ACC112 (cell line): Measurements from ENCODE around the gene SEC14L1.
"Not testable (repeated sequence)": the region's sequence is repeated elsewhere in the genome, so short reads cannot be mapped to it uniquely, and the experiment has no call there.

ENCODE experiments used
- H2AFZ ChIP-seq: fragments of 200-600 bp; sonication (generic); one replicate; pipeline ENCODE4 v1.6.0; 2017; ENCODE audit warnings: antibody characterized with exemption, low read length; ENCODE audit not compliant: unreplicated experiment
- H3K27ac ChIP-seq: fragments of 200-600 bp; sonication (generic); 2 replicates; pipeline ENCODE4 v1.5.1; 2014; ENCODE audit warnings: low read depth, mild to moderate bottlenecking, antibody characterized with exemption, low read length, moderate library complexity
- H3K27me3 ChIP-seq: fragments of 200-600 bp; sonication (generic); 2 replicates; pipeline ENCODE4 v1.6.1; 2014; ENCODE audit warnings: mild to moderate bottlenecking, antibody characterized with exemption, low read length, moderate library complexity, mixed read lengths; ENCODE audit not compliant: insufficient read depth
- H3K36me3 ChIP-seq: fragments of 200-600 bp; sonication (generic); 2 replicates; pipeline ENCODE4 v1.6.1; 2016; ENCODE audit warnings: mild to moderate bottlenecking, antibody characterized with exemption, low read length, moderate library complexity, mixed read lengths; ENCODE audit not compliant: insufficient read depth
- H3K4me1 ChIP-seq: fragments of 200-600 bp; sonication (generic); one replicate; pipeline ENCODE4 v1.6.1; 2016; ENCODE audit warnings: low read length, mixed read lengths; ENCODE audit not compliant: insufficient read depth, unreplicated experiment, control insufficient read depth
- H3K4me3 ChIP-seq: fragments of 200-600 bp; sonication (generic); 2 replicates; pipeline ENCODE4 v1.5.1; 2014; ENCODE audit warnings: mild to moderate bottlenecking, low read depth, low read length
- H3K79me2 ChIP-seq: fragments of 200-600 bp; sonication (generic); one replicate; pipeline ENCODE4 v1.6.0; 2016; ENCODE audit warnings: low read length; ENCODE audit not compliant: control insufficient read depth, unreplicated experiment, insufficient read depth

Gene SEC14L1

DNA sequence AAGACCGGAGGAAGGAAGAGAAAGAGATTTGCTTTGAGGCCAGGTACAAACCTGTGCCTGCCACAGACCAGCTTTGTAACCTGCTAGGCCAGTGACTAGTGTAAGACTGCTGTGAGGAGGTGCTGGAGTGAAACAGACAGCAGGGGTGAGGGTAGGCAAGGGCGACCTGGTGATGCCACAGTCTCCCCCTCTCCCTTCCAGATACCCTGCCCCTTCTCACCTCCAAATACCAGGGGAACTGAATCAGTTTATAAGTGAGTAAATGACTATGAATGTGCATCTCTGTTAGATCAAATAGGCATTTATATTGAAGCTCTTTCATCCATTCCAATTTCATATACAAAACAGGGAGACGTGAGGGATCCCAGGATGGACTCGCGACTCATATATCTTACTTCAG lies 9.4 kb downstream of the SEC14L1 start:
- no peak overlapping the region for H2AFZ ChIP-seq
- H3K27ac ChIP-seq = no peak overlapping the region
- peaks cover 94% of the 10 kb centered on the region for H3K79me2 ChIP-seq
- peaks cover 26% of the 10 kb centered on the region for H3K36me3 ChIP-seq
- peaks cover 65% of the 10 kb centered on the region for H3K4me1 ChIP-seq
- no peak overlapping the region for H3K4me3 ChIP-seq
- no peaks in the 10 kb centered on the region for H3K27me3 ChIP-seq

DNA sequence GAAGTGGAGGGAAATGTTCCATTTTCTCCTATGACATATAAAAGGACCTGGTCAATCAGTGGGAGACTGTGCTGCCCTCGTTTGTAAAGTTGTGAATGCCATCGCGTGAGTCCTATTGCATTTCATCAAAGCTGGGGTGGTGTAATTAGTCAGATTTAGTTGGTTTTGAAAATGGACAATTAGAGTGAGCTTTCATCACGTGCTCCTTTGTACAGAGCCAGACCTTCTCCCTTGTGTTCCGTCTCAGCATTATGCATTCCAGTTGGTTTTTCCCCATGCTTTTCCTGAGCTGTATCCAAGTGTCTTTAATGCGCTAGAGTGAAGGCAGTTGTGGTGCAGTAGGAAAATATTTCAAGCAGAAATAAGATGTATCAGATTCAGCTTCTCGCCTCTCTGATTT lies 10.4 kb downstream of the SEC14L1 start:
- Histone ChIP-seq H2AFZ (no peak overlapping the region), H3K27me3 (no peaks in the 10 kb centered on the region), H3K4me3 (no peak overlapping the region), H3K79me2 (peaks cover 94% of the 10 kb centered on the region), H3K4me1 (peaks cover 55% of the 10 kb centered on the region), H3K27ac (peak overlapping the region; percentile 76), H3K36me3 (peaks cover 26% of the 10 kb centered on the region)

DNA sequence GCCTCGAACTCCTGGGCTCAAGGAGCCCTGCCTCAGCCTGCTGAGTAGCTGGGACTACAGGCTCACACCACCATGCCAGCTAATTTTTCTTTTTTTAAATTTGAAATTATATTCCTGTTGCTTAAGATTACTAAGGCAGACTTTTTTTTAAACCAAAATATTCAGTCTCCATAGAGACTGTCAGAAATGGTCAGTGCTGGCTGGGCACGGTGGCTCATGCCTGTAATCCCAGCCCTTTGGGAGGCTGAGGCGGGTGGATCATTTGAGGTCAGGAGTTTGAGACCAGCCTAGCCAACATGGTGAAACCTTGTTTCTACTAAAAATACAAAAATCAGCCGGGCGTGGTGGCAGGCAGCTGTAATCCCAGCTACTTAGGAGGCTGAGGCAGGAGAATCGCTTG lies 11.3 kb downstream of the SEC14L1 start:
- peaks cover 23% of the 10 kb centered on the region for H3K36me3 ChIP-seq
- H3K4me3 ChIP-seq, H3K27me3 ChIP-seq, H2AFZ ChIP-seq: not testable (repeated sequence)
- peaks cover 94% of the 10 kb centered on the region for H3K79me2 ChIP-seq
- peaks cover 46% of the 10 kb centered on the region for H3K4me1 ChIP-seq
- H3K27ac ChIP-seq = peak overlapping the region; percentile 76

DNA sequence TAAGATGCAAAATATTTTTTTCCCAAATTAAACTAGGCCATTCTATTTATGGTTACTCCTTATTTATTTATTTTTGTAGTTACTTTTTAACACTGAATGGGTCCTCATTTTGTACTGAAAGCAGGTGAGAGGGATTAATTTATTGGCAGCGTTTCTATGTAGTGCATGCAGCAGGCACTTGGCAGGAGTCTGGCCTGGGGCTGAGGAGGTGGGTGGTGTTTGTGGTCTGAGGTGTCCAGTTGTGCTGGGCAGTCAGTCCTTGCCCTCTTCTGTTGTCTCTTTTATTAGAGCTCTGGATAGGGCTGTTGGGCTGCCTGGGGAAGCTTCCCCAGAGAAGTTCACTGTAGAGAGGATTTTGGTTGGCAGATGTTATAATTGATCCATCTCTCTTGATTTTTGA lies 12.7 kb downstream of the SEC14L1 start:
- peak overlapping the region; percentile 30 for H3K27ac ChIP-seq
- no peak overlapping the region for H2AFZ ChIP-seq
- H3K27me3 ChIP-seq = no peaks in the 10 kb centered on the region
- no peak overlapping the region for H3K4me3 ChIP-seq
- H3K36me3 ChIP-seq = 0 out of 2 replicates have a peak, but pooled peaks cover 12% of the 10 kb centered on the region
- H3K4me1 ChIP-seq = peaks cover 43% of the 10 kb centered on the region
- peaks cover 93% of the 10 kb centered on the region for H3K79me2 ChIP-seq

DNA sequence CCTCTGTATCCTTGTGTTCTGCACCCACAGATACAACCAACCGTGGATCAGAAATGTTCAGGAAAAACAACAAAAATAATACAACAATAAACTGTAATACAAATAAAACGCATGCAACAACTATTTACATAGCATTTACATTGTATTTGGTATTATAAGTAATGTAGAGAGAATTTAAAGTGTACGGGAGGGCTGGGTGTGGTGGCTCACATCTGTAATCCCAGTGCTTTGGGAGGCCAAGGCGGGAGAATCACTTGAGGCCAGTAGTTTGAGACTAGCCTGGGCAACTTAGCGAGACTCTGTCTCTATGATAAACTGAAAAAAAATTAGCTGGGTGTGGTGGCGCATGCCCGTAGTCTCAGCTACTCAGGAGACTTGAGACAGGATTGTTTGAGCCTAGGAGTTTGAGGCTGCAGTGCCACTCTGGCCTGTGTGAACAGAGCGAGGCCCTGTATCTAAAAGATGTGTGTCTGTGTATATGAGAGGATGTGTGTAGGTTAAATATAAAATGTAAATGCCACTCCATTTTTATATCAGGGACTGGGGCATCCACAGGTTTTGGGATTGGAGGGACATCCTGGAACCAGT lies 13.3 kb downstream of the SEC14L1 start:
- Histone ChIP-seq H3K4me1 (peaks cover 36% of the 10 kb centered on the region), H3K79me2 (peaks cover 88% of the 10 kb centered on the region), H3K27ac (peak overlapping the region; percentile 30; the same call in 1 of the 2 replicates), H2AFZ (no peak overlapping the region), H3K4me3 (no peak overlapping the region), H3K36me3 (0 out of 2 replicates have a peak, but pooled peaks cover 10% of the 10 kb centered on the region), H3K27me3 (no peaks in the 10 kb centered on the region)

GRCh38 chr17:77155125-77155524 lies 14.4 kb downstream of the SEC14L1 start:
- Histone ChIP-seq H3K4me3 (no peak overlapping the region), H3K4me1 (peaks cover 35% of the 10 kb centered on the region), H3K79me2 (peaks cover 85% of the 10 kb centered on the region), H3K27me3 (no peaks in the 10 kb centered on the region), H3K27ac (no peak overlapping the region), H3K36me3 (0 out of 2 replicates have a peak, but pooled peaks cover 8% of the 10 kb centered on the region), H2AFZ (no peak overlapping the region)

GRCh38 chr17:77157766-77158165 lies 17.0 kb downstream of the SEC14L1 start:
- not testable (repeated sequence) for H3K4me3 ChIP-seq, H3K27ac ChIP-seq, H3K36me3 ChIP-seq, H3K27me3 ChIP-seq, H2AFZ ChIP-seq
- H3K79me2 ChIP-seq = peaks cover 87% of the 10 kb centered on the region
- H3K4me1 ChIP-seq = peaks cover 25% of the 10 kb centered on the region

DNA sequence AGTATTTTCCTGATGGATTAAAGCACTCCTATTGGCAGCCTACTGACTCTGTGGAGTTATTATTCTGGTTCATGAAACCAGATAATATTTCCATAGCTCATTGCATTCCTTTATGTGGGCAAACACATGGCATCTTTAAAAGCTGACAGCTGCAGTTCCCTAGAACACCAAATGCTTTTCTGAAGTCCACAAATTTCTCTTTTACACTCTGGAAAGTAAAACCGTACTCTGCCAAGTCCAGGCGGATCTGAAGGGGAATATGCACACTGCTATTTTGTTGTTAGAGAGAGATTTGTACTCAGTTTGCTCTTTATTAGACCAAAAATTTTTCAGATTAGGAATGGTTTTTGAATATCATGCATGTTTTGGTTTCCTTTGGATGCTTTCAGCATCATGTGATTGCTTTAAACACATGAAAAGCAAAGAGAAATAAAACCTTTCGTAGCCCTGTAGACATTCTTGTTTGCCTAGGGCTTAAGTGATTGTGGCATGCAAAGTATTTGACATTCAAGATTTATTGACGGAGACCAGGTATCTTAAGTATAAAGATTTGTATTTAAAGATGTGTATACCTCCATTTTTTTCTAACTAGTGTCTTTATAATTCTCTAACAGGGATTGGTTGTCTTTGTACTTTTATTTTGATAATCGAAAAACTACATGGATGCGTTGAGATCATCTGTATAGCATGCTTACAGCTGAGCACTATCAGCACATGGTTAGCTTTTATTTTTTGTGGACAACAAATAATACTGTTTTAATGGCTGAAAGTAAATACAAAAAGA lies 19.5 kb downstream of the SEC14L1 start:
- 0 out of 2 replicates have a peak overlapping the region, but pooled peaks have one; percentile 14 for H3K27ac ChIP-seq
- no peaks in the 10 kb centered on the region for H3K27me3 ChIP-seq
- H3K79me2 ChIP-seq = peaks cover 91% of the 10 kb centered on the region
- peaks cover 22% of the 10 kb centered on the region for H3K4me1 ChIP-seq
- no peak overlapping the region for H2AFZ ChIP-seq
- peaks cover 5% of the 10 kb centered on the region; the same call in 1 of the 2 replicates for H3K36me3 ChIP-seq
- H3K4me3 ChIP-seq = no peak overlapping the region

DNA sequence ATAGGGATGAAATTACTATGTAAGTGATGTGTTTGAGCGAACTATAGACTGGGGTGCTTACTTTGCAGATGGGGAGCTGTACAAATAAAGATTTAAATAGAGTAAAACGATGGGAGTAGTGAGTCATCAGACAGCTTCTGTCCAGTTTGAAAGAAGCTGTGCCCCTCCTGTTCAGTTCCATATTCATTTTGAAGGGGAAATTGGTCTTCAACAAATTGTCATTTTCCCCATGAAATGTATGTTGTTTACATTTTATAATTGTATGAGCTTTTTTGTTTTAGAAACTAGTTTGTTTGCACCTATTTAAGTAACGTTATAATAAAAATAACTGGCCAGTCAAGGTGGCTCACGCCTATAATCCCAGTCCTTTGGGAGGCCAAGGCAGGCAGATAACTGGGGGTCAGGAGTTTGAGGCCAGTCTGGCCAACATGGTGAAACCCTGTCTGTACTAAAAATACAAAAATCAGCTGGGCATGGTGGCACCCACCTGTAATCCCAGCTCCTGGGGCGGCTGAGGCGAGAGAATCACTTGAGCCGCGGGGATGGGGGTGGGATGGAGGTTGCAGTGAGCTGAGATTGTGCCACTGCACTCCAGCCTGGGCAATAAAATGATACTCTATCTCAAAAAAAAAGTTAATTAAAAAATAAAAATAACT lies 20.2 kb downstream of the SEC14L1 start:
- H3K79me2 ChIP-seq = peaks cover 91% of the 10 kb centered on the region
- H3K27me3 ChIP-seq = no peaks in the 10 kb centered on the region
- H3K4me1 ChIP-seq = peaks cover 22% of the 10 kb centered on the region
- no peak overlapping the region for H2AFZ ChIP-seq
- no peak overlapping the region for H3K27ac ChIP-seq
- H3K36me3 ChIP-seq = peaks cover 9% of the 10 kb centered on the region
- no peak overlapping the region for H3K4me3 ChIP-seq

GRCh38 chr17:77161953-77162352 lies 21.2 kb downstream of the SEC14L1 start:
- no peaks in the 10 kb centered on the region for H3K27me3 ChIP-seq
- peaks cover 91% of the 10 kb centered on the region for H3K79me2 ChIP-seq
- H3K4me3 ChIP-seq = no peak overlapping the region
- no peak overlapping the region for H3K27ac ChIP-seq
- peaks cover 18% of the 10 kb centered on the region for H3K36me3 ChIP-seq
- peaks cover 22% of the 10 kb centered on the region for H3K4me1 ChIP-seq
- H2AFZ ChIP-seq = no peak overlapping the region
